Effector CD4-positive, alpha-beta T cell (primary cell): Measurements from ENCODE around the gene DSE.

Source experiments
- DNase-seq: peaks from one replicate; pipeline ENCODE4 v3.0.0-alpha.2; 2020

The DSE gene

GRCh38 chr6:116388924-116389323 lies 18.2 kb downstream of the DSE start:
- DNase-seq, result no peak

DNA sequence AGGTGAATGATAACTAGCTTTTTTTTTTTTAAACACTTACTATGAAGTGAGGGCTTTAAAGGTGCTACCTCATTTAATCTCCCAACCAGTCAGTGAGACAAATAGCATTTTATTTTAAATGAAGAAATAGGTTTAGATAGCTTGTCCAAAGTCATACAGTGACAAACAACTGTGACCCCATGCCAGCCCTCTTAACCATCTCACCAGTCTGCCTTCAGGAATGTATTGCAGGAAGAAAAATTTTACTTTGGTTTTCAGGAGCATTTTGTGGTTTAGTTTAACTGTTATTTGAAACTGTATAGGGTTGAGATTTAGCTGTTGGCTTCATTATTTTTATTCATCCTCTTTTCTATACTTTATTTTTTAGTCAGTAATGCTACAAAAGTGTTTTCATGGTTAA lies 18.6 kb downstream of the DSE start:
- DNase-seq, result no peak

DNA sequence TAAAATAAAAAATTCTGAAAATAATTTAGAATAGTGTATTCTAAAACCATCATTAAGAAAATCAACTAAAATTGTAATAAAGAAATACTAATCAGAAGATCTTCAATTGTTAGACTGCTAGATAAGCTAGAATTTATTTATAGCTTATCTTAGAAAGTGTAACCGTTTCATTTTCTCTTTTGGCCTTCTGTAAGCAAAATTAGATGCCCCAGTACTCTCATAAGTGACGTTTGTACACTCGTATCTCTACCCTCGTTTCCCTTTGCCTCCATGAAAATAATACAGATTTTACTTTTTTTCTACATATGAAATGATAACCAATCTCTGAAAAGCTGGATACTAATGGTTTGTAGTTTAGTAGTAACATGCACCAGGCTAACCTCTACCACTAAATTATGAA lies 19.8 kb downstream of the DSE start:
- DNase-seq, result no peak

- no peak for DNase-seq
Observed at GRCh38 chr6:116392132-116393013, 21.6 kb downstream of the DSE start.

GRCh38 chr6:116393430-116393829 lies 22.7 kb downstream of the DSE start:
- DNase-seq, result no peak

GRCh38 chr6:116395647-116396046 lies 24.9 kb downstream of the DSE start:
- DNase-seq, result no peak

DNA sequence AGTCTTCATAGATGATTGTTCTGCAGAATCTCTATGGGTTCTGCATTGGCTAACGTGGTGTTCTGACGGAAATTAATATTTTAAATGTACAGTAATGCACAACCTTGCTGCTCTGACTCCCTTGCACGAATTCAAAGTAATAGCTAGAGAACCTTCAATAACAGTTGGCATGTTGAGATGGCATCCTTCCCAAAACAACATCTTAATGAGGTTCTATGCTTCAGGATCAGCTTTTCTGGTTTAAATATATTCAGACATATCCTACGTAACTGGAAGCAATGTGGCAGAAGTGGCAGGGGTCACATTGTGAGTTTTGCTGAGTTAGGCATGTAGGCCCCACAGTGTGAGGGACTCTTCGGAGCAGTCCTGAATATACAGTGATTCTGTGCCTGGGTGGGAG lies 25.7 kb downstream of the DSE start:
- DNase-seq, result no peak

- DNase-seq, result no peak
Observed at GRCh38 chr6:116397914-116398313, 27.2 kb downstream of the DSE start.

DNA sequence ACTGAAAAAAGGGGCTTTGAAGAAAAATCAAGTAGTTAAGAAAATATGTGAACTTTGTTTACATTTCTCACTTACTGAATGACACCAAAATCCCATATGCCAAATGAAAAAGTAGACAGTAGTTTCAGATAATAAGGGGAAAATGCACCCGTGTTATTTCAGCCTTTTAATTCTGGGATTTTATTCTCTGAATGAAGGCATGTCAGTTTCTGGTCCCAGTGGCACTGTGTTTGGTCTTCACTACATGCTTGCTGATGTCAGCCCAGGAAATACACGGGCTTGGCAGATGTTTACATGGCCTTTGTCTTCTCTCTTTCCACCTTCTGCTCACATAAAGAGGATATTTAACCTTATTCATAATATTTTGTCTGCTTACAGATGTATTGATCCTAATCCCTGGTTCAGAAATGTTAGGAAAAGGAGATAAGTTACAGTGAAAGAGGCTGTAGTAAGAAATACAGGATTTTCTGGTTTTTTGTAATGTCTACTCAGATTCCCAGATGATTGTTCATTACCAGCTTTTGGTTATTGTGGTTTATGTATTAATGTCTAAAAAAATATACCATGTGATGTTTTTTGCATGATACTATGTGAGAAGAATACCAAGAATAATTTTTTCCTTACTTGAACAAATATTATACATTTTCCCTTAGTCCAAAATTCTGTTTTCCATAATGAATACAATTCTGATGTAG lies 27.7 kb downstream of the DSE start:
- no peak for DNase-seq

DNA sequence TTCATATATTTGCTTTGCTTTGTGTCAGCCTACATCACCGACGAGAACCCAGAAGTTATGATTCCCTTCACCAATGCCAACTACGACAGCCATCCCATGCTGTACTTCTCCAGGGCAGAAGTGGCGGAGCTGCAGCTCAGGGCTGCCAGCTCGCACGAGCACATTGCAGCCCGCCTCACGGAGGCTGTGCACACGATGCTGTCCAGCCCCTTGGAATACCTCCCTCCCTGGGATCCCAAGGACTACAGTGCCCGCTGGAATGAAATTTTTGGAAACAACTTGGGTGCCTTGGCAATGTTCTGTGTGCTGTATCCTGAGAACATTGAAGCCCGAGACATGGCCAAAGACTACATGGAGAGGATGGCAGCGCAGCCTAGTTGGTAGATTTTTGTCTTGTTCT lies 28.5 kb downstream of the DSE start:
- DNase-seq, result no peak

GRCh38 chr6:116400328-116400727 lies 29.6 kb downstream of the DSE start:
- DNase-seq, result no peak

DNA sequence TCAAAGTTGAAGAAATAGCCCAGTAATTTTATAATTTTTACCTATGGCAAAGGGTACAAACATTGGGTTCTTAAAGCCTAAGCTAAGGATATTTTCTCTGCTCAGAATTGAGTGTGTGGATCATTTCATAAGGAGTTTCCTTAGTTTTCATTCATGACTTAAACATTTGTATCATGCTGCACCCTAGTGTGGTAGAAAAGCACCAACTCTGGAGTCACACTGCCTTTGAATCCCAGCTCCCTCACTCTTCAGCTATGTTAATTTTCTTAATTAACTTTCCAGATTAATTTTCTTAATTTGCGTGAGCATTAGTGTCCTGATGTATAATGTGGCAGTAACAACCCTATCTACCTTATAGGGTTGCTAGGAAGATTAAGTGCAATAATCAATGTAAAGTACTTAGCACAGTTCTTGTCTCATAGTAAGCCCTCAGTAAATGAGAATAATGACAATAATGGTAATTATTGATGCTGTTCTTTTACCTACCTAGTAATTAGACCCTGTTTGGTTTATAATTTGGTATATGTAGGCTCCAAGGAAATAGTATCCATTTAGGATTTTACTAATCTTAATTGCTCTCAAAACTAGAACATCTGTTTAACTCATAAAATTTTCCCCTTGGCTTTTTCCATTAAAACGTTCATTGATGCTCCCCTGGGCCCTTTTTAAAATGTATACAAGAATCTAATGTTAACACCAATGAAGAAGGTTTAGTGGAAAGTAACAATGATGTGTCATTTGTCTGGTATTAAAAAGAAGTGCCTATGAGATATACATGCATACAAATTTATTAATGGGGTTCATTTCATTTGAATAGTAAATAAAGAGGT lies 31.6 kb downstream of the DSE start:
- no peak for DNase-seq

GRCh38 chr6:116403205-116403604 lies 32.5 kb downstream of the DSE start:
- no peak for DNase-seq

DNA sequence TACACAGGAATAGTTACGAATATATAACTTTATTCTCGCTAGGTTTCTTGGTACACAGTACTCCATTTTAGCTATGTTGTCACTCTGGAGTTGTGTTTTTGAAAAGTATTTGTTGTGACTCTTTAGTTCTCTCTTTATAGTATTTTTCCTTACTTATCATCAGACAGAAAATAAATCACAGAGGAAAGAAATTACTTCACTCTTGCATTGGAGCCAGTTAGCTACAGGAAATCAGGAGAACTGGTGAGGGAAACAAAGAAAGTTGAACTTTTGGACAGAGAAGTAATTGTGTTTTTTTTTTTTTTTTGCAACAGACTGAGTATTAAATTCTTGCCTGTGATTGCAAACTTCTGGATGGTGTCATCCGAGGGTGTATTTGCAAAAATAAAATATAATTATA lies 33.9 kb downstream of the DSE start:
- no peak for DNase-seq

- DNase-seq, result no peak
Observed at GRCh38 chr6:116405138-116405537, 34.4 kb downstream of the DSE start.

GRCh38 chr6:116405652-116406356 lies 35.1 kb downstream of the DSE start:
- DNase-seq, result no peak

DNA sequence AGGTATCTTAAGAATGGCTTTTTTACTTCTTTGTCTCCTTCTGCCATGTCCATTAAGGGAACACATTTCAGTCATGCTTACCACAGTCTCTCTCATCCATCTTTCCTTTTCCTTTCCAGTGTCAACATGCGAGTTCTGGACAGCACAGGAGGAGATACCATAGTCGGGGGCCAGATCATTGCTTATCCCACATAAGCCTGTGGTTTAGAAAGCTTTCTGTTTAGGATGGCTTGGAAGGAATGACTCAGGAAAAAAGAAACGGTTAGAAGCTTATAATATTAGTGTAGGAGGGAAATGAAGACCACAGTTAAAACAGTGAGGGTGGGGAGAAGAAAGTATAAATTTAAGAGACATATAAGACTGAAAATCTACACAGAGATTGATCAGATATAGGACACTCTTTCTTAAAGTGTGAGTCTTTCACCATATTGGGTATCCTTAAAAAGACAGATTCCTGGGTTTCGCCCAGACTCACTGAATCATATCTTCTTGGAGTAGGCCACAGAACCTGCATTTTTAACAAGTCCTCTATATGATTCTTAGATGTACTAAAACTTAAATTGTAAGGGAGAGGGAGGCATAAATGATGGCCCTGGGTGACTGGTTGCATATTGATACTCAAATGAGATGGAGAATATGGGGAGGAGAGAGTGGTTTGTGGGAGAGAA lies 36.1 kb downstream of the DSE start:
- no peak for DNase-seq

DNA sequence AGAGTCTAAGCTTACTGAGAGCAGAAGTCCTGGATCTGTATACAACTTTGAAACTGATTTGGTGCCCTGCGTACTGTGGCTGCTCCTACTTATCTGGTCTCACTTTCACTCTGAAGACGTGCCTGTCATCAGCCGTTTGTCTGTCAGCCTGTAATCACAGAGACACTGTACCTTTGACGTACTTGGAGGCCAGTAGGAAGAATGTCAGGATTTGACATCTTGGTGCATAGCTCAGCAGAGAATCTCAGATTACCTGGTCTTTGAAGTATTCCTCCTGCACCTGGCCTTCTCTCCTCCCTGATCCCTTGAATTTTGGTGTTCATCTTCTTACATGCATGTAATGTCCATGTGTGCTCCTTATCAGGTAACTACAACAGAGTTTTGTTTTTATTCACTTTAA lies 37.7 kb downstream of the DSE start:
- DNase-seq, result no peak

DNA sequence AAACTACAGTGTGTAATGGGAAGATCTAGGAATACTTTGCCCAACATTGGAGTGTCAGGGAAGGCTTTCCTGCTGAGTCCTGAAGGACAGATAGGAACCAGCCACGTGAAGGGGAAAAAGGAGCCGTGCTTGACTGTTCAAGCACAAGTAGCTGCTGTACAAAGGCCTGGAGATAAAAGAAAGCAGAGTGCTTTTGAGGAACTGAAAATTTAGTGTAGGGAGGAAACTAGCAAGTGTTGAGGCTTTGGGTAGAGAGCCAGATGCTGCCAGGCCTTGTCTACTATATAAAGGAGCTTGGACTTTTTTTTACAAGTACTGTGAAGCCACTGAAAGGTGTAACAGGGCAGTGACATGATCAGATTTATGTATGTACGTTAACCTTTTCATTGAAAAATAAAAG lies 39.0 kb downstream of the DSE start:
- DNase-seq, result no peak

- no peak for DNase-seq
Observed at GRCh38 chr6:116411284-116411623, 40.5 kb downstream of the DSE start.

DNA sequence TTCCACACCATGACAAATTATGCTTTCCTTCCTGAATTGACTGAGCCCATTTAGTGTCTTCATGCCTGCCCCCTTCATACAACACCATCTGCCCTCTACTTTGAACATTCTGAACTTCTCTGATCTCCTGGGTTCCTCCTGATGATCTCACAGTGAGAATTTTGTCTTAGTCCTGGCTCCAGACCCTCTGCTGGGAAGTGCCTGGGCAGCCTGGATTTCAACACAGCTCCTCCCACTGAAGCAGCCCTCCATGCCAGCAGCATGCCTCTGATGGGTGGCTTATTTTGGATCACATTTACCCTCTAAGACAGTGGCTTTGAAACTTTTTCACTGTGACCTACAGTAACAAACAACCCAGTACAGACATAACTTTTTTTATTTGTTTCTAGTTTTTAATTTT lies 41.5 kb downstream of the DSE start:
- no peak for DNase-seq

- no peak for DNase-seq
Observed at GRCh38 chr6:116413357-116413756, 42.6 kb downstream of the DSE start.
